UCSD-AML1 (cell line): ENCODE measurements around the gene ABCF2.

ENCODE experiments used
- DNase-seq: peaks from one replicate; lab custom pipeline; 2025; ENCODE audit not compliant: unreplicated experiment; lab: John Stamatoyannopoulos, UW

The ABCF2 gene

DNA sequence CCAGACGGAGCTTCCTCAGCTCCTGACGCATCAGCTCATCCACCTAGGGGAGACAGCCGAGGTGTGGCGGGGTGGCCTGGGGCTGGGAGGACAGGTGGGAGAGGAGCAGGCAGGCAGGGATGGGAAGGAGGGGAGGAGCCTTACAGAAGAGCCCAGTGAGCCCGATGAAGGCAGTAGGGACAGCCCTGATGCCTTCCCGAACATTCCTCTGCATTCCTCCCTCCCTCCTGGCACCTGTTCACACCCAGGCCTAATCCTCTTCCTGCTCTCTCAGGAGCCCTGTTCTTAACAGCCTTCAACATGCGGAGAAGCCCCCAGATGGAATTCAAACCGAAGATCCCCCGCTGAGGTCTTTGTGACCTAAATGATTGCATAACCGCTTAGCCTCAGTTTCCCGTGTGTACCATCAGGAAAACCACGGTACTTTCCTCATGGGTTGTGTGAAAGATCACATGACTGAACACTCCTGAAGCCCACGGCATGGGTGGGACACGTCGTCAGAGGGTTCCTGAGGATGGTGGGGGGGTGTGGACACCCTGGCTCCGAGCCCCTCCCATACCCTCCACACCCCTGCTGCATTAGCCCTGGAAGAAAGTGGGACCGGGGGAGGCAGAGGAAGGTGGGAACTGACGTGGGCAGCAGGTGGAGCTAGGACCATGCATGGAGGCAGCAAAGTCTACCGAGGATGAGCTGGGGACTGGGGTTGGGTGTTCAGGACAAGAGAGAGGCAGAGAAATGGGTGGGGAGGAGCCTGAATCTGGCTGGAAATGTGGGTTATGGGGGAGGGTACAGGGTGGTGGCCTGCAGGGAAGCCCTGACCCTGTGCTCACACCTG lies 31.2 kb downstream of the ABCF2 start:
- no peak for DNase-seq

DNA sequence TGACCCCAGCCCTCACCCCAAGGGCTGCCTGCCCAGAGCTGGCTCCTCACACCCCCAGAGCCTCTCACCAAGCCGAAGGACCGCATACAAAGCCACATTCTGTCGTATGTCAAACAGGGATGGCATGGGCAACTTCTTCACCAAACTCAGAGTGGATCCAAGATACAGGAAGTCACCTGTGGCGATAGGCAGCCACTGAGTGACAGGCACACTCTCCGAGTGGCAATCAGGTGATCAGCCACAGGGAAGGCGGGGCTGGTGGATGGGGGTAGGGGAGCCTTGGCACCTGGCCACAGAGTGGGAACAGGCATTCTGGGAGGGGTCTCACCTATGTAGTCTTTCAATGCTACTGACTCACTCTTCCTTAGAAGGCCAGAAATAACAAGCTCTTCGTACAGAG lies 32.8 kb downstream of the ABCF2 start:
- no peak for DNase-seq

DNA sequence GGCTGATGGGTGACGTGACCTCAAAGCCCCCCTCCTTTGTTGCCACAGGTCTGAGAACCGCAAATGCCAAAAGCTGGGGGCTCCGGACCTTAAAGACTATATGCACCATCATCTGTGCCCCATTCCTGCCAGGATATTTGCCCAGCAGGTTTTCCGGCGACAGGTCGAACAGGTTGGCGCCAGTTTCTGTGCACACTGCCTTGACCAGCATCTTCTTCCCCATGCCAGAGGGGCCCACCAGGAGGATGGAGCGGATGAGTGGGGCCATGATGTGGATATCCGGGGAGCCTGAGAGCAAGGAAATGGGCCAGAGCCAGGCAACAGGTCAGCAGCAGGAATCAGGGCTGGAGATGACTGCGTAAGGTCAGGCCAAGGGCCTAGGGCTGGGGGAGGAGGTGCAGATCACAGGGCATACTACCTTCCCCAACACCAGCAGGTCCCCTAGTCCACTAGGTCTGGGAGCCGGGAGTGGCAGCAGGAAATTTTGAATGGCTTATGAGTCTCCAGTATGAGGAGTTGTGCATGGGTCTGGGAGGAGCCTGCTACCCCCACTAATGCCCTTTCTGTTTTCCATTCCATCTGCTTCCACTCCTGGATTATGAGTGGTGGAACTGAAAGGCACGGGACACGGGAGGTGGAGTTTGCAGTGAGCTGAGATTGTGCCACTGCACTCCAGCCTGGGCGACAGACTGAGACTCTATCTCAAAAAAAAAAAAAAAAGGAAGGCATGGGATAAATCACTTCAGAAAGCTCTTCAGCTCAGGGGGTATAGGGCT lies 33.6 kb downstream of the ABCF2 start:
- DNase-seq, result no peak

DNA sequence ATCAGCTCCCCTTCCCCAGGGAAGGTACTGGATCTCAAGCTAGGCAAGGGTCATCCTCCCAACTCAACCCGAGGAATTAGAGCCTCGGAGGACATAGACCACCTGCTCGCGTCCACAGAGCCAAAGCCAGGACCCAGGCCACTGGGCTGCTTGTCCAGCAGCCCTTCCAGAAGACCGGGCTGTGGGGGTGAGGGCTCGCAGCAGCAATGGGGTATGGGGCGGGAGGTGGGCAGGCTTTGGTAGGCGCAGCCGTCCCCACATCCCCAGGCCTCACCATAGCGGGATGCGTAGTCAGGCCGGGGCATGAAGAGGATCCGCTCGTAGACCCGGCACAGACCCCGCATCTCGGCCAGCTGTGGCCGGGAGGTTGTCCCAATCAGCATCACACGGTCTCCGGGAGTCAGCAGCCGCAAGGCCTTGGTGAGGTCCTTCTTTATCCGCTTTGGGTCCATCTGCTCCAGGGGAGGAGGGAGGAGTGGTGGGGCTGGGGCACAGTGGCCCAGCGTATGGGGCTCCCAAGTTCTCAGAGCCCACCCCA lies 34.9 kb downstream of the ABCF2 start:
- DNase-seq, result no peak

DNA sequence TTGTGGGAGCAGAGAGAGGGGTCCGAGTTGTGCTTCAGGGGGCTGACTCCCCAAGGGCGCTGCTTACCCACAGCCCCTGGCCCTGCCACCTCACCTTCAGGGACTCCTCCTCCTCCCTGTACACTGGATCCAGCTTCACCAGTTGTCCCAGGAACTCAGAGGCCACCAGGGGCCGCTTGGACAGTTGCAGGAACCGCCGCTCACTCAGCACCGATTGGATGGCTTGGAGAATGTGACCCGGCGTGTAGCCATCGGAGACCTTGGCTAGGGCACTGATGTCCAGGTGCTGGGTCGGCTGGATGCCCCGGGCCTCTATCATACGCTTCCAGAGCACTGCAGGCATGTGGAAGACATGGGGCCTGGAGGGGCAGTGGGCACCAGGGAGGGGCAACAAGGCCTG lies 35.5 kb downstream of the ABCF2 start:
- DNase-seq, result no peak

DNA sequence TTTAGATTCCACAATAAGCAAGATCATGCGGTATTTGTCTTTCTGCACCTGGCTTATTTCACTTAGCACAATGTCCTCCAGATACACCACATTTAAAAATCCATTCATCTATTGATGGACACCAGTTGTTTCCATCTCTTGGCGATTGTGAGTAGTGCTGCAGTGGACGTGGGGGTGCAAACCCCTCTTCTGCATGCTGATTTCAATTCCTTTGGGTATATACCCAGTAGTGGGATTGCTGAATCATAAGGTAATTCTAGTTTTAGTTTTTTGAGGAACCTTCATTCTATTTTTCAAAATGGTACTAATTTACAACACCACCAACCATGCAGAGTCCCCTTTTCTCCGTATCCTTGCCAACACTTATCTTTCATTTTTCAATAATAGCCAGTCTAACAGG lies 38.0 kb downstream of the ABCF2 start:
- no peak for DNase-seq

DNA sequence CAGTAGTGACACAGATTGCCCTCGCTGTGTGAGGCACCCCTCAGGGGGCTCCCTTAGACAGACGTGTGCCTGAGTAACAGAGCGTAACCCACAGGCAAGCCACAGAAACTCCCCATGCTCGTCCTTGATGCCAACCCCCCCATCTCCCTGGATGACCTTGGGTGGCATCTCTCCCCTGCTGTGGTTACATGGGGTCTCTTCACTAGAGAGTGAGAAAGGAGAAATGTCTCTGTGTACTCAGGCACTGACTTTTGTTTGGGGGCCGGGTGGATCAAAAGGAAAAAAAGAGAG lies 38.8 kb downstream of the ABCF2 start:
- DNase-seq, result no peak

DNA sequence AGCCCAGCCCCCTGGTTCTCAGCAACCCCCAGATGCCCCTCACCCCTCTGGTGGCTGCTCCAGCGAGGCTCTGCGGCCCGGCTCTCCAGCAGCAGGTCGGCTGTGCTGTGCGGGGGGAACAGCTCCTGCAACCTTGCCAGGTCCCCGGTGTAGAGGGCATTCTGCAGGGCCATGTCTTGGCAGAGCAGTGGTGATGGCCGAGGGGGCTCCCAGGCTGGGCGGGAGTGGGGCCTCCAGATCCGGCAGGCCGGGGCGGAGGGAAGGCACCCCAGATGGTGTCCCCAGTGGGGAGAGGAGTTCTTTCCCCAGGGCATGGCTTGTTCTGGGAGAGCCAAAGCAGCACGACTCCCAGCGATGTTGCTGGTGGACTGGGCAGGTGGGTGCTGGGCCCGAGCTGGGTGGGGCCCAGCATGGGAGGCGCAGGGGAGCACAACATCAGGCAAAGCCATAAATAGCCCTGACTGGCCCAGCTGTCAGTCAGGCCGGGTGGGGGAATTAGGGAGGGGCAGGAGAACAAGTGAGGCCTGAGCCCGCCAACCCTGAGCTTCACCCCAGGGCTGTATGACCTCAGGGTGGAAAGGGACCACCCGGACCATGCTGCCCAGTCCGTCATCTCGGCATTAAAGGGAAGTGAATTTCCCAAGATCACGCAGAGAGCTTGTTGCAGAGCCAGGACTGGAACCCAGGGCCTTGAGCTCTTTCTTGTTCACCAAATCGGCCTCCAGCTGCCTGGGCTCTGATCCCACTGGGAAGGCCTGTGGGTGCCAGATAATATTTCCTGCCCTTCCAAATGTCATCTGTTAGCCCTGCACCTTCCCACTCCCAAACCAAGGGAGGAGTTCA lies 39.4 kb downstream of the ABCF2 start:
- no peak for DNase-seq

DNA sequence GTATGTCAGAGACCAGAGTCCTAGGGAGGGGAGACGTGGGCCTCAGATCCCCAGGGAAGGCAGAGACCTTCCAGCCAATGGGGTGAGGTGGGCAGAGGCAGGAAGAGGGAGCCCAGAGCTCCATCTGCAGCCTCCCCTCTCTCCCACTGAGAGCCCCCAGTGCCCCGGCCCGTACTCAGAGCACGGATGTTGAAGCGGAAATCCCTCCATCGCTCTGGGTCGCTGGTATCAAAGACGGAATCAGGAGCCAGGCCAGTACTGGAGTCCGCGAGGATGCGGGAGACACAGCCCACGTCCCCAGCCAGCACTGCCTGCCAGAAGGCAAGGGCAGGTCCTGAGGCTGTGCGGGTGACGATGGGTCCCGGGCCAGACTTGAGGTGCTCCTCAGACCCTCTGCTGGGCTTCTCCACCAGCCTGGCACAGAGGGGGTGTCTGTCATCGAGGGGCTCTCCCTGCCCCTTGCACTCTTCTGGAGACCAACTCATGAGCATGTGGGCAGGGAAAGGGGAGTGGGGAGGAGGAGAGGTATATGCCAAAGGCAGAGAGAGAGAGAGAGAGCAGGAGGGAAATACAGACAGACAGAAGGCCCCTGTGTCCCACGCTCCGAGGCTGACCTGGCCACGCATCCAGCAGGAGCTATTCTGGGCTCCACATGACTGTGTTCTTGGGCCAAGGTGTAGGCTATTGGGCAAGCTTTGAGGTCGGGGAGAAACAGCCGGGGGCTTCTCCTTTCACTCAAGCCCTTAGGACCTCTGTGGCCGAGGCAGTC lies 40.2 kb downstream of the ABCF2 start, which contains the start of gene ASB10:
Gene ASB10 (minus strand): TSS at position 611 of the 769 bp plus-strand sequence. CDS start 120 bp downstream, at position 491.
- no peak for DNase-seq

DNA sequence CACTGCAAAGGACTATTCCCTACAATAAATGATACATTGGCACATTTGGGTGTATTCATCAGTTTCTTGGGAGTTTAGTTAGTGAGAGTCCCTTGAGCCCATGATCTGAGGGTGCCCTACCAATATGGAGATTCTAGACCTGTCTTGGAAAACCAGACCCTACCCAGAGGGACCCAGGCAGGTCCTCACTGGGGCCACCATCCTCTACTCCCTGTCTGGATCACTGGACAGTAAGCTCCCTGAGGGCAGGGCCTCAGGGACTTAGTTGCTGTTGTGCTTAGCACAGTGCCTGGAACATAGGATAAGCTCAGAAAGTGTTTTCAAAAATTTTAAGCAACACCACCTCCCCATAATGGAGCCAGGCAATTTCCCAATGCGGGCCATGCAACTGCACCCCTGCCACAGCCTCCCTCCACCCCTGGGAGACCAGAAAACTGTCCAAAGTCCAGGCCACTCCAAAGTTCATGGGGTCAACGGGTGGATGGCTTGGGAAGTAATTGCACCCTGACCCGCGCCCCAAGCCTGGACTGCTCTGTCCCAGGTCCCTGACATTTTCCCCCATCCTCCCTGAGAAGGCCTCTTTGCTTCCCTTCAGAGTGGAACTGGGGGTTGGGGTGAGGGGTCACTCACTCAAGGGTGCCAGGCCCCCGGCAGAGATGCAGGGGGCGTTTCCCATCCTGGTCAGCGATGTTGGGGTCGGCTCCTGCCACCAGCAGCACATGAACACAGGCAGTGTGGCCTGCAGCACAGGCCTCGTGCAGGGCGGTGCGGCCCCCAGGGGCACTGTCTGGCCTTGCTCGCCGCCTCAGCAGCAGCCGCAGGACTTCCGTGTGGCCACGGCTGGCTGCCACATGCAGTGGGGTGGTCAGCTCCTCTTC lies 41.0 kb downstream of the ABCF2 start:
- no peak for DNase-seq

DNA sequence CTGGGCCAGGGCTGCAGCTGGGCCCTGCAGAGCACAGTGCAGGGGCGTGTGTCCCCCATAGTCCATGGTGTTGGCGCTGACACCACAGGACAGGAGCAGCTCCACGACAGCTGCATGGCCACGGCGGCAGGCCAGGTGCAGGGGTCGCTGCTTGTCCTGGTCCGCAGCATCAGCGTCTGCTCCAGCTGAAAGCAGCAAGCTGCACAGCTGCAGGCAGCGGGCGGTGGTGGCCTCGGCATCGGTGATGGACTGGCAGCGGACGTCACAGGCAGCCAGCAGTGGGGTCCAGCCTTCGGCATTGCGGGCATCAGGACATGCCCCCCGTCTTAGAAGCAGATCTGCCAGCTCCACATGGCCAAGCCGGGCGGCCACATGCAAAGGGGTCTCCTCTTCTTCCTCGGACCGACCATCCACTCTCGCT lies 46.0 kb downstream of the ABCF2 start:
- DNase-seq, result no peak

DNA sequence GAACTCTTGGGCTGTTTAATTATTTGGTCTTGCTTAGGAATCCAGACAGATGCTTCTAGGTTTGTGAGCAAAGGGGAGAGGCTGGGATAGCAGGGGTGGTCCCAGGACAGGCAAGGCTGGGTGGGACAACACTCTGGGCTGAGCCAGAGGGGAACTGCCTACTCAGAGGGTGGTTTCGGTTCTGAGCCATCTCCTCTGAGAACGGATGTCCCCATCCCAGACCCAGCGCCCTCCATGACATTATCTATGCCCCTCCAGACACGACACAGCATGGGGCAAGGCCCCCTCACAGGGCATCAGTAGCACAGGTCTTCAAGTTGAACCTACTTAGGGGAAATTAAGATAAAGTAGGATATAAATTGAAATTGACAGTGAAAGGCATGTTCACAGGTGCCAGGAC lies 47.1 kb downstream of the ABCF2 start:
- DNase-seq, result no peak

DNA sequence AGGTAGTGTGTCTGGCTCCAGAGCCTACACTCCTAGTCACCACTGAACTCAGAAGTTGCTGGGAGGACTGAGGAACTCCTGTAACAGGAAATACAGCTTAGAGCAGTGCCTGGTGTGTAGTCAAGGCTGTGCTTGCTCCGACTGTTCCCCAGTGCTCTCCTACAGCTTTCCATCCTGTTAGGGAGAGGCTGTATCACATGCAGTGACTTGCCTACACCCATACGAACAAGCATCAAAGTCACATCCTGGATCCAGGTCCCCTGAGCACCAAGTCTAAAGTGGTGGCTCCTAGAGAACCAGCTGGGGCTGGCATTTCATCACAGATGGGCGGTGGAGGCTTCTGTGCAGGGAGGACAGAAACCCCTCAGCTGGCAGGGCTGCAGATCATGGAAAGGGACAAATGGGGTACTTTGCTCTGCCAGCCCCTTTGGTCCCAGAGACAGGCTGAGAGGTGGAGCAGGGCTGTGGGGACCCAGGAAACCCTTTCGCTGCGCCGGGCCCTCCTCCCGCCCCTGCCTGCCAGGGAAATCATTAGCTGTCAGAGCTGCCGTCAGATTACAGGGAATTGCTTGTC lies 47.6 kb downstream of the ABCF2 start:
- DNase-seq, result no peak

DNA sequence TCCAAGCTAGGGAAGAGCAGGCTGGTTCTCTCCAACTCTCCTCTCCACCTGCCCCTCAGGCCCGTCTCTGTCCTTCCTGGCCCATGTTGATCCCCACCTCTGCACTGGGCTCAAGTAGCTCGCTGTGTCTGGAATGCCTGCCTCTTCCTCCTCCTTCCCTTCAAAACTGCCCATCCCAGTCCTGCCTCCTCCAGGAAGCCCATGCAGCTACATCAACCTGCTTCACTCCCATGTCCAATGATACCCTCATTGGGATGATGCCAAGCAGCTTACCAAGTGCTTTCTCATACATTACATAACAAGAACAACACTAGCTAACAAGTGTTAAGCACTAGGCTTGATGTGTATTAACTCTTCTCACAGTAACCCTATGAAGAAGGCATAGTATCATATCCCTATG lies 48.2 kb downstream of the ABCF2 start:
- DNase-seq, result no peak

DNA sequence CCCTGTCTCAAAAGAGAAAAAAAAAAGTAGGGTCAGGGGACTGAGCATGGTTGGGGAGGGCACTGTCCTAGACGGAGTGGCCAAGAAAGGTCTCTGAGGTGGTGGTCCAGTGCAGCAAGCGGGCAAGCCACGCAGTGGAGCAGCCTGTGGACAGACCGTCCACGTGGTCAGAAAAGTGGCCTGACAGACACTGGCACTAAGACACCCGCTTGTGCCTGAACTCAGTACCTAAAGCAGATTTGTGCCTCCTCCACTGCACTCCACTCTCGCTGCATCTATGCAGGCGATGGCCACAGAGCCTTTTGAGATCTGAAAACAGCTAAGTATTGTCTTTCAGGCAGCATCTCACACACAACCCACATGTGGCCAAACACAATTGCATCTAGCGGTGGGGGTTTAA lies 48.8 kb downstream of the ABCF2 start:
- no peak for DNase-seq

DNA sequence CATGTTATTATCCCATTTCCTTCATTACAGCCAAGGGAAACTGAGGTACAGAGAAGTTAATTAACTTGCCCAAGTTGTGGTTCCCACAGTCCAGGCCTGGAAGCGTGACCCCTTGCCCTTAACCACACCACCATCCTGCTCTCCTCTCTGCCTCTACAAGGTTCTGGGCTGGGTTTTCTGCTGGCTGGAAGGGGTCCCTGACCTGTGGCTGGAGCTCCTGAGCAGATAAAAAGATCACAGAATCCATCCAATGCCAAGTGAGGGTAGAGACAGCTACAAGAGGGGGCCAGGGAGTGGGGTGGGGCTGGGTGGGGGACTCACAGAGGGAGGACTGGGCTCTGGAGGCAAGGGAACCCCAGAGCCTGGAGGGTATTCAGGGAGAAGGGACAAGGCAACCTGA lies 49.7 kb downstream of the ABCF2 start:
- no peak for DNase-seq

DNA sequence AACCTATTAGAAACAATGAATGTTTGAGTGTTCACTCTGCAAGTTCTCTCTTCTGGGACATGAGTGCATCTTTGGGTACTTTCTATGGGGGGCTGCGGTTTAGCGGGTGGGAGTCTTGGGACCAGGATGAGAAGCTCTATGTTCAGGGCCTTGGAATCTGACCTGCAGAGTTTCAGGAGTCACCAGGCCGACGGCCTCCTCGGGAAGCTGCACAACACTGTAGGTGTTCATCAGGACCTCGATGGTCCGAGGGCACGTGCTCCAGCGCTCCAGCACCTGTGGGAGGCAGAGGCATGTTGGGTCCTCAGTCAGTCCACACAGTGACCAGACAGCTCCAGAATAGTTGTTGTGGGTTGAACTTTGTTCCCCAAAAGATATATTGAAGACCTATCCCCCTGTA lies 50.6 kb downstream of the ABCF2 start:
- no peak for DNase-seq

DNA sequence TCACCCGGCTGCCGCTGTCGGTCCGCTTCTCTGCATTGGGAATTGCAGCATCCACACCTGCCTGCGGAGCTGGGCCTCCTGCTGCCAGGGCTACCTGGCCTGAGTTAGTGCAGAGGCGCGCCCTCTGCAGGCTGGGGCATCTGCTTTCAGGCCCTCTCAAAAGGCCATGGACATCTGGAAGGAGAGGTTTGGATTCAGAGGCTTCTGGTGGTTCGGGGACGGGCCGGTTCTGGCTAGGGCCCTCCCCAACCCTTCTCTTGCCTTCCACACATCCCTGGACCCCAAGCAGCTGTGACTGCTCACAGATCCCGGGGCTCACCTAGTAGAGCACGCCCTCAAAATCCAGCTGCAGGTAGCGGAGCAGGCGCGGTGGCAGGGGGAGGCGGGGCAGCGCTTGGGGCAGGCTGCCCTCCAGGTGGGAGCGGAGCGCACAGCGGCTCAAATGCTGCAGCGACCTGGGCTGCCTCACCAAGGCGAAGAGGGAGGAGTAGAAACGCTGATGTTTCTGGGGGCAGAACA lies 51.2 kb downstream of the ABCF2 start:
- no peak for DNase-seq
